H1 (cell line): ENCODE measurements around the gene CACNG4. TPM values are rescaled to one million over a fixed set of nuclear protein-coding genes. Genes with fewer than 3 reads are reported as not detected.

Source experiments
- CTCF ChIA-PET: fragments of 300-600 bp; sonication (Branson Sonifier 250); formaldehyde crosslinking; loops from one replicate; lab custom pipeline; 2021; ENCODE audit not compliant: partially characterized antibody; lab: Charles Lee
- POLR2A ChIA-PET: fragments of 300-600 bp; sonication (Branson Sonifier 250); formaldehyde crosslinking; loops from one replicate; lab custom pipeline; 2021; ENCODE audit warnings: inconsistent platforms; ENCODE audit not compliant: partially characterized antibody; lab: Charles Lee
- DNase-seq, 2 experiments: peaks; one replicate each; pipeline versions ENCODE4 v3.0.0 to v3.0.0-alpha.2; 2010 to 2022; ENCODE audit warnings: low spot score in 2 of 2, low read depth in 1 of 2, mixed read lengths in 1 of 2
- FAIRE-seq: peaks from 2 replicates; lab custom pipeline; 2011; peaks lifted over from hg19 to GRCh38; lab: Jason Lieb, UNC
- H2AFZ ChIP-seq: 2 replicates; pipeline ENCODE4 v1.8.1; 2012; ENCODE audit warnings: low read length, inconsistent platforms
- H2AK5ac ChIP-seq: 2 replicates; pipeline ENCODE4 v1.6.1; 2013; ENCODE audit warnings: low read depth, low read length
- H2BK120ac ChIP-seq: replicated peaks from 2 replicates; pipeline ENCODE3; 2013; ENCODE audit warnings: low read depth, low read length, inconsistent platforms
- H2BK12ac ChIP-seq: 2 replicates; pipeline ENCODE4 v1.6.1; 2013; ENCODE audit warnings: low read depth, low read length
- H2BK15ac ChIP-seq: 2 replicates; pipeline ENCODE4 v1.6.1; 2013; ENCODE audit warnings: low read length
- H2BK20ac ChIP-seq: 2 replicates; pipeline ENCODE4 v1.6.1; 2013; ENCODE audit warnings: low read length
- H2BK5ac ChIP-seq: 2 replicates; pipeline ENCODE4 v1.6.1; 2013; ENCODE audit warnings: low read depth, low read length
- H3K14ac ChIP-seq: 2 replicates; pipeline ENCODE4 v1.6.1; 2013; ENCODE audit warnings: inconsistent platforms; ENCODE audit not compliant: insufficient read length
- H3K18ac ChIP-seq: 2 replicates; pipeline ENCODE4 v1.6.1; 2013; ENCODE audit warnings: low read length; ENCODE audit errors: extremely low read depth
- H3K23ac ChIP-seq: 2 replicates; pipeline ENCODE4 v1.6.1; 2013; ENCODE audit warnings: inconsistent platforms; ENCODE audit not compliant: insufficient read length
- H3K23me2 ChIP-seq: 2 replicates; pipeline ENCODE4 v1.6.1; 2013; ENCODE audit warnings: low read depth, low read length
- H3K27ac ChIP-seq: 2 replicates; pipeline ENCODE4 v1.6.1; 2011; ENCODE audit warnings: low read depth, low read length, inconsistent platforms
- H3K27me3 ChIP-seq, 4 experiments: replicated peaks in 1 of 4; 1 replicate in 1 of 4; 2 replicates in 3 of 4; pipeline versions ENCODE4 v1.6.1 to v1.8.1; 2011 to 2013; ENCODE audit warnings: low read length in 3 of 4, mild to moderate bottlenecking in 3 of 4, inconsistent platforms in 2 of 4, mixed read lengths in 2 of 4, moderate library complexity in 1 of 4; ENCODE audit not compliant: control insufficient read depth in 3 of 4, insufficient read depth in 3 of 4; ENCODE audit errors: extremely low read depth in 1 of 4
- H3K36me3 ChIP-seq, 4 experiments: 2 replicates each; pipeline versions ENCODE4 v1.6.1 to v1.8.1; 2011 to 2013; ENCODE audit warnings: mild to moderate bottlenecking in 4 of 4, low read length in 3 of 4, moderate library complexity in 2 of 4, control low read depth in 1 of 4, inconsistent platforms in 1 of 4; ENCODE audit not compliant: insufficient read depth in 4 of 4, control insufficient read depth in 2 of 4
- H3K4ac ChIP-seq: replicated peaks from 2 replicates; pipeline ENCODE3; 2013; ENCODE audit warnings: low read length, low read depth, mixed read lengths, inconsistent platforms; ENCODE audit not compliant: insufficient read length
- H3K4me1 ChIP-seq, 4 experiments: replicated peaks in 1 of 4; 1 replicate in 1 of 4; 2 replicates in 3 of 4; pipeline versions ENCODE4 v1.6.1 to v1.8.1; 2011 to 2013; ENCODE audit warnings: low read length in 3 of 4, inconsistent platforms in 2 of 4, mixed read lengths in 1 of 4; ENCODE audit not compliant: insufficient read depth in 4 of 4, control insufficient read depth in 3 of 4
- H3K4me2 ChIP-seq, 2 experiments: 2 replicates each; pipeline versions ENCODE4 v1.6.1 to v1.8.1; 2011 to 2013; ENCODE audit warnings: low read depth in 2 of 2, low read length in 2 of 2, control low read depth in 1 of 2, inconsistent platforms in 1 of 2, mild to moderate bottlenecking in 1 of 2; ENCODE audit not compliant: insufficient read depth in 1 of 2
- H3K4me3 ChIP-seq, 4 experiments: fragments of 200-600, 300-600 bp in 1 of 4; sonication (generic), shearing (Covaris generic), sonication (Bioruptor Twin) in 1 of 4; 2 replicates each; pipeline versions ENCODE4 v1.5.1 to v1.8.1; 2011 to 2016; ENCODE audit warnings: low read length in 4 of 4, low read depth in 3 of 4, control low read depth in 2 of 4, inconsistent platforms in 2 of 4, mild to moderate bottlenecking in 2 of 4, mixed read lengths in 1 of 4, moderate library complexity in 1 of 4; ENCODE audit not compliant: insufficient read depth in 2 of 4; ENCODE audit errors: extremely low read depth in 1 of 4
- H3K56ac ChIP-seq: replicated peaks from 2 replicates; pipeline ENCODE3; 2013; ENCODE audit warnings: low read depth, mild to moderate bottlenecking, mixed read lengths, low read length, inconsistent platforms; ENCODE audit not compliant: insufficient read length
- H3K79me1 ChIP-seq: 2 replicates; pipeline ENCODE4 v1.6.1; 2013; ENCODE audit warnings: low read depth, low read length, control low read depth
- H3K79me2 ChIP-seq, 2 experiments: 2 replicates each; pipeline versions ENCODE4 v1.6.1 to v1.8.1; 2012 to 2013; ENCODE audit warnings: low read length in 2 of 2, mild to moderate bottlenecking in 2 of 2, inconsistent platforms in 1 of 2; ENCODE audit not compliant: insufficient read depth in 2 of 2, control insufficient read depth in 1 of 2
- H3K9ac ChIP-seq, 4 experiments: replicated peaks in 1 of 4; 1 replicate in 1 of 4; 2 replicates in 3 of 4; pipeline versions ENCODE4 v1.6.1 to v1.8.1; 2011 to 2013; ENCODE audit warnings: low read depth in 3 of 4, low read length in 3 of 4, control low read depth in 2 of 4, mild to moderate bottlenecking in 2 of 4, moderate library complexity in 2 of 4, inconsistent platforms in 1 of 4; ENCODE audit errors: extremely low read depth in 1 of 4
- H3K9me3 ChIP-seq, 2 experiments: 2 replicates each; pipeline versions ENCODE4 v1.6.1 to v1.8.1; 2012 to 2013; ENCODE audit warnings: mild to moderate bottlenecking in 2 of 2, moderate library complexity in 2 of 2, control low read depth in 1 of 2, inconsistent platforms in 1 of 2, low read depth in 1 of 2, low read length in 1 of 2, mixed read lengths in 1 of 2; ENCODE audit not compliant: insufficient read depth in 2 of 2
- H4K20me1 ChIP-seq, 2 experiments: replicated peaks in 1 of 2; 2 replicates each; pipeline versions ENCODE3 to v1.8.1; 2011 to 2013; ENCODE audit warnings: inconsistent platforms in 2 of 2, low read length in 2 of 2, mild to moderate bottlenecking in 1 of 2; ENCODE audit not compliant: insufficient read depth in 2 of 2, control insufficient read depth in 1 of 2
- H4K5ac ChIP-seq: 2 replicates; pipeline ENCODE4 v1.6.1; 2013; ENCODE audit warnings: low read length, low read depth, mixed read lengths, inconsistent platforms; ENCODE audit not compliant: insufficient read length
- H4K8ac ChIP-seq: 2 replicates; pipeline ENCODE4 v1.8.0; 2013; ENCODE audit warnings: mild to moderate bottlenecking, moderate library complexity, low read length, inconsistent platforms; ENCODE audit not compliant: insufficient read depth; ENCODE audit errors: extremely low read depth
- H4K91ac ChIP-seq: replicated peaks from 2 replicates; pipeline ENCODE3; 2013; ENCODE audit warnings: low read length, mixed read lengths, inconsistent platforms; ENCODE audit not compliant: insufficient read length
- ATF3 ChIP-seq: IDR thresholded peaks from 2 replicates; pipeline ENCODE4 v1.6.1; 2011; ENCODE audit warnings: low read depth, mild to moderate bottlenecking, low read length; ENCODE audit not compliant: insufficient read depth
- BRCA1 ChIP-seq: IDR thresholded peaks from 2 replicates; pipeline ENCODE4 v1.6.1; 2012; ENCODE audit warnings: low read depth, low read length, improper control_type of control experiment
- CHD1 ChIP-seq: IDR thresholded peaks from 2 replicates; pipeline ENCODE4 v1.6.1; 2012; ENCODE audit warnings: low read depth, low read length, improper control_type of control experiment
- E2F6 ChIP-seq: IDR thresholded peaks from 2 replicates; pipeline ENCODE4 v1.6.1; 2012; ENCODE audit warnings: inconsistent platforms
- HDAC6 ChIP-seq: IDR thresholded peaks from one replicate; pipeline ENCODE4 v1.7.1; 2012; ENCODE audit warnings: low read depth, mild to moderate bottlenecking, inconsistent platforms, low read length, moderate library complexity
- KDM1A ChIP-seq: fragments of 200-600, 300-600 bp; sonication (generic); IDR thresholded peaks from 2 replicates; pipeline ENCODE4 v1.7.1; 2016; ENCODE audit warnings: mild to moderate bottlenecking, low read length, borderline replicate concordance
- NRF1 ChIP-seq: IDR thresholded peaks from 2 replicates; pipeline ENCODE4 v1.6.1; 2011; ENCODE audit warnings: mild to moderate bottlenecking, low read depth, low read length, improper control_type of control experiment
- PHF8 ChIP-seq: fragments of 200-600 bp; sonication (generic); conservative IDR thresholded peaks from 2 replicates; pipeline ENCODE4 v1.7.1; 2012; ENCODE audit warnings: low read depth, mild to moderate bottlenecking, inconsistent platforms, low read length, moderate library complexity
- SIN3A ChIP-seq, 2 experiments: IDR thresholded peaks in 1 of 2; conservative IDR thresholded peaks in 1 of 2; 2 replicates each; pipeline ENCODE4 v1.6.1; 2011 to 2012; ENCODE audit warnings: low read length in 2 of 2, improper control_type of control experiment in 1 of 2, low read depth in 1 of 2, mild to moderate bottlenecking in 1 of 2
- WGBS, 2 experiments: shearing (Covaris generic) in 1 of 2; methylation state at CpG; one replicate each; pipeline versions ENCODE4 v1.1.6 to v1.1.7; 2013 to 2015; ENCODE audit warnings: low lambda C conversion rate in 2 of 2, mixed read lengths in 2 of 2, inconsistent platforms in 1 of 2, low coverage in 1 of 2, missing lambda C conversion rate in 1 of 2; ENCODE audit not compliant: insufficient replicate concordance in 2 of 2, insufficient coverage in 1 of 2, insufficient read length in 1 of 2; ENCODE audit errors: extremely low coverage in 1 of 2, missing lambda C conversion rate in 1 of 2; 5-methylcytosine and 5-hydroxymethylcytosine counted together
- polyA plus RNA-seq, 7 experiments: library from polyadenylated mRNA; depleted of rRNA in 3 of 7; stranded (reverse) in 5 of 7; unstranded in 2 of 7; fragments of >200 nt in 5 of 7; fragments of 200-250 nt in 2 of 7; gene quantifications; 1 replicate in 5 of 7; 2 replicates in 1 of 7; 4 replicates in 1 of 7; pipeline versions ENCODE4 v1.2.1 to v1.2.3, GENCODE V29; 2011 to 2013; ENCODE audit warnings: missing spikeins in 2 of 7, mixed read lengths in 2 of 7
- total RNA-seq: library from RNA; stranded (reverse); fragmentation: NEBNext Ultra II Directional; extraction: Animal tissue kit (Norgen Biotek cat#: 25700); gene quantifications from 2 replicates; pipeline ENCODE4 v1.2.1, GENCODE V29; 2021

The CACNG4 gene
- total and polyA plus RNA-seq, 2 of the 8 experiments (the other 6 are each of a cell fraction or from before 2014, with no cell fraction given): 3.6 to 5.6 TPM

- Histone ChIP-seq H3K4me3 (no peak overlapping the region), H2BK15ac (no peak overlapping the region), H2BK12ac (no peak overlapping the region), H3K4ac (no peak overlapping the region), H4K5ac (no peak overlapping the region), H3K23me2 (no peaks in the 10 kb centered on the region), H2AK5ac (no peak overlapping the region), H2BK5ac (no peak overlapping the region), H4K91ac (no peak overlapping the region), H3K36me3 (no peaks in the 10 kb centered on the region), H3K79me2 (no peaks in the 10 kb centered on the region), H3K4me1 (no peaks in the 10 kb centered on the region), H3K27ac (no peak overlapping the region), H4K20me1 (no peaks in the 10 kb centered on the region), H2BK120ac (no peak overlapping the region), H4K8ac (no peak overlapping the region), H3K14ac (no peak overlapping the region), H2BK20ac (no peak overlapping the region), H3K23ac (no peak overlapping the region), H3K79me1 (no peaks in the 10 kb centered on the region), H3K9me3 (no peaks in the 10 kb centered on the region), H3K27me3 (no peaks in the 10 kb centered on the region), H2AFZ (no peak overlapping the region), H3K4me2 (no peak overlapping the region), H3K56ac (no peak overlapping the region), H3K9ac (no peak overlapping the region), H3K18ac (no peak overlapping the region)
- CTCF ChIA-PET: interaction anchor here (5.2 kb wide), 1 partner anchor 9 kb away, joined by 28 read pairs; no protein-coding TSS in a partner anchor
- 82% methylated on average over 6 of the region's 6 CpGs; no CpG with 5 or more reads in 1 of the 2 experiments for WGBS, 2 experiments
- DNase-seq (no peak), FAIRE-seq (no peak)
- POLR2A ChIA-PET: no interaction called here
- TF ChIP-seq PHF8 (no peak), HDAC6 (no peak), SIN3A (conservative IDR thresholded peaks at IDR 0.05 in 1 of 2, IDR thresholded peaks at IDR 0.05 in 1 of 2; ENCODE audit: low read depth in 1 of 2, low read length in 2 of 2) (no peak), BRCA1 (no peak), ATF3 (no peak), NRF1 (no peak), CHD1 (no peak), KDM1A (no peak), E2F6 (no peak)
Measured at GRCh38 chr17:67007266-67007665, 42.8 kb downstream of the CACNG4 start.
